SK-N-MC (cell line): Measurements from ENCODE around the gene NFIB.

ENCODE experiments used
- EZH2 ChIP-seq: fragments of 200-600 bp; sonication (generic); IDR thresholded peaks from one replicate; pipeline ENCODE4 v1.6.1; 2017; ENCODE audit warnings: antibody characterized with exemption
- FOXP2 ChIP-seq: optimal IDR thresholded peaks from 2 replicates; pipeline ENCODE3; 2011; ENCODE audit warnings: mild to moderate bottlenecking, moderate library complexity; ENCODE audit not compliant: insufficient read depth; ENCODE audit errors: extremely low read length, control extremely low read depth
- POLR2AphosphoS5 ChIP-seq: IDR thresholded peaks from 2 replicates; pipeline ENCODE4 v1.6.1; 2012; ENCODE audit warnings: mild to moderate bottlenecking, low read depth, low read length, borderline replicate concordance

DNA sequence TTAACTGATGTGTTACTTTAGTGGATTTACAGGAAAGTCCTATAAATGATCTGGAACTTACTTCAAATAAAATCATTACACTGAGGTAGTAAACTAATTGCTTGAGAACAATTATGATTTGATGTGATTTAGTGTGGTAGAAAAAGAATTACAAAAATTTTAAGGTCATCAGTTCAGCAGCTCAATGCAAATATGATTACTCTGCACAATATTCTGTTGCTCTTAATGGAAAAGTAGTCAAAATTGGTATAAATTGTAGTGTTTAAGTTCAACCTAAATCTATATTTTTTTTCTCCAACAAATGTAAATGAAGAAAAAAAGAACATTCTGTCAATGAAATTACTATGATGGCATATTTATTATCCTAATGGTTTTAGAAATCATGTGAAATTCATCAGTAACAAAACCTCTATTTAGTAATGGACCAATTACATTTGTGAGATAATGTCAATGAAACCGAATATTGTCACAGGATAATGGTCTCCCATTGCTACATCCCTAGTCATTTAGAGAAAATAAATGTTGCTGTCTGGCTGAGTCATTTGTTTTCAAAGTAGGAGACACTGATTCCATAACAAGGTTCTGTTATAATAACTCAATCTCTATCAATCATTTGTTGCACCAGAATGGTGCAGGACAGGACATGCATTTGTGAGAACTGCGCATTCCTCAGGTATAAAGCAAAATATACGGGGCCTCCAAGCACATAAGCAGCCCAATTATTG, 177.1 kb downstream of the NFIB start:
- TF ChIP-seq POLR2AphosphoS5, result no peak
- no peak for TF ChIP-seq FOXP2
- TF ChIP-seq EZH2, result no peak
